MM.1S (cell line): ENCODE results near the gene B4GALT6.

ENCODE experiments used
- DNase-seq: peaks from one replicate; pipeline ENCODE4 v3.0.0-alpha.2; 2015
- H2AFZ ChIP-seq: fragments of 300-600 bp; sonication (generic); 2 replicates; pipeline ENCODE4 v1.6.0; 2016; ENCODE audit warnings: antibody characterized with exemption, low read length
- H3F3A ChIP-seq: fragments of 300-600 bp; sonication (generic); 2 replicates; pipeline ENCODE4 v1.6.1; 2016; ENCODE audit warnings: mild to moderate bottlenecking, antibody characterized with exemption, low read length, moderate library complexity, mixed read lengths; ENCODE audit not compliant: insufficient read depth
- H3K27ac ChIP-seq: fragments of 300-600 bp; sonication (generic); 2 replicates; pipeline ENCODE4 v1.5.1; 2016; ENCODE audit warnings: mild to moderate bottlenecking, low read length
- H3K27me3 ChIP-seq: fragments of 300-600 bp; sonication (generic); replicated peaks from 2 replicates; pipeline ENCODE4 v1.6.0; 2016; ENCODE audit warnings: low read length; ENCODE audit not compliant: insufficient read depth
- H3K36me3 ChIP-seq: fragments of 300-600 bp; sonication (generic); replicated peaks from 2 replicates; pipeline ENCODE4 v1.6.1; 2016; ENCODE audit warnings: mild to moderate bottlenecking, low read length, mixed read lengths; ENCODE audit not compliant: insufficient read depth
- H3K4me1 ChIP-seq: fragments of 300-600 bp; sonication (generic); 2 replicates; pipeline ENCODE4 v1.6.1; 2016; ENCODE audit warnings: low read length, mixed read lengths
- H3K4me2 ChIP-seq: fragments of 300-600 bp; sonication (generic); 2 replicates; pipeline ENCODE4 v1.6.0; 2016; ENCODE audit warnings: low read depth, low read length
- H3K4me3 ChIP-seq: fragments of 300-600 bp; sonication (generic); 2 replicates; pipeline ENCODE4 v1.5.1; 2016; ENCODE audit warnings: low read length, mixed read lengths
- H3K79me2 ChIP-seq: fragments of 300-600 bp; sonication (generic); 2 replicates; pipeline ENCODE4 v1.6.1; 2016; ENCODE audit warnings: mixed run types, low read length, mixed read lengths
- H3K9ac ChIP-seq: fragments of 300-600 bp; sonication (generic); 2 replicates; pipeline ENCODE4 v1.6.1; 2016; ENCODE audit warnings: low read length, mixed read lengths
- H3K9me2 ChIP-seq: fragments of 300-600 bp; sonication (generic); replicated peaks from 2 replicates; pipeline ENCODE4 v1.6.1; 2016; ENCODE audit warnings: mild to moderate bottlenecking, low read length, mixed read lengths; ENCODE audit not compliant: insufficient read depth
- H3K9me3 ChIP-seq: fragments of 300-600 bp; sonication (generic); replicated peaks from 2 replicates; pipeline ENCODE4 v1.6.1; 2016; ENCODE audit warnings: mild to moderate bottlenecking, low read length, mixed read lengths; ENCODE audit not compliant: insufficient read depth
- H4K20me1 ChIP-seq: fragments of 300-600 bp; sonication (generic); 2 replicates; pipeline ENCODE4 v1.6.1; 2016; ENCODE audit warnings: mild to moderate bottlenecking, low read length, moderate library complexity, mixed read lengths; ENCODE audit not compliant: insufficient read depth
- CTCF ChIP-seq: fragments of 300-600 bp; sonication (generic); IDR thresholded peaks from 2 replicates; pipeline ENCODE4 v1.5.1; 2016; ENCODE audit warnings: antibody characterized with exemption, low read length, mixed read lengths
- EZH2 ChIP-seq: fragments of 300-600 bp; sonication (generic); optimal IDR thresholded peaks from 2 replicates; pipeline ENCODE3; 2017; ENCODE audit warnings: low read depth, mild to moderate bottlenecking, antibody characterized with exemption, low read length, mixed read lengths
- EZH2phosphoT487 ChIP-seq: fragments of 300-600 bp; sonication (generic); IDR thresholded peaks from 2 replicates; pipeline ENCODE4 v1.6.1; 2018; ENCODE audit warnings: antibody characterized with exemption, low read length

B4GALT6 gene

GRCh38 chr18:31619291-31619690 lies 65.1 kb downstream of the B4GALT6 start:
- H3K27ac ChIP-seq: no peak overlapping the region
- no peak overlapping the region for H2AFZ ChIP-seq
- H3K79me2 ChIP-seq: no peaks in the 10 kb centered on the region
- H3K4me2 ChIP-seq: no peak overlapping the region
- no peaks in the 10 kb centered on the region for H4K20me1 ChIP-seq
- no peak overlapping the region for H3K9ac ChIP-seq
- no peaks in the 10 kb centered on the region for H3K36me3 ChIP-seq
- H3K9me2 ChIP-seq: no peaks in the 10 kb centered on the region
- no peaks in the 10 kb centered on the region for H3F3A ChIP-seq
- no peaks in the 10 kb centered on the region for H3K4me1 ChIP-seq
- no peaks in the 10 kb centered on the region for H3K9me3 ChIP-seq
- TF ChIP-seq CTCF (no peak), EZH2phosphoT487 (no peak), EZH2 (no peak)
- H3K27me3 ChIP-seq: no peaks in the 10 kb centered on the region
- no peak overlapping the region for H3K4me3 ChIP-seq
- DNase-seq: no peak

GRCh38 chr18:31618801-31619200 lies 65.6 kb downstream of the B4GALT6 start:
- H3K4me3 ChIP-seq: no peak overlapping the region
- no peak overlapping the region for H3K4me2 ChIP-seq
- TF ChIP-seq CTCF (no peak), EZH2phosphoT487 (no peak), EZH2 (no peak)
- no peaks in the 10 kb centered on the region for H4K20me1 ChIP-seq
- no peak overlapping the region for H2AFZ ChIP-seq
- H3K27me3 ChIP-seq: no peaks in the 10 kb centered on the region
- H3K9me2 ChIP-seq: no peaks in the 10 kb centered on the region
- H3K36me3 ChIP-seq: no peaks in the 10 kb centered on the region
- H3K9ac ChIP-seq: no peak overlapping the region
- H3F3A ChIP-seq: no peaks in the 10 kb centered on the region
- H3K27ac ChIP-seq: no peak overlapping the region
- H3K4me1 ChIP-seq: no peaks in the 10 kb centered on the region
- no peak for DNase-seq
- no peaks in the 10 kb centered on the region for H3K9me3 ChIP-seq
- no peaks in the 10 kb centered on the region for H3K79me2 ChIP-seq

GRCh38 chr18:31617031-31617717 lies 67.2 kb downstream of the B4GALT6 start:
- H3F3A ChIP-seq: no peaks in the 10 kb centered on the region
- H3K27ac ChIP-seq: no peak overlapping the region
- H3K4me2 ChIP-seq: no peak overlapping the region
- no peaks in the 10 kb centered on the region for H3K9me2 ChIP-seq
- no peaks in the 10 kb centered on the region for H4K20me1 ChIP-seq
- no peaks in the 10 kb centered on the region for H3K36me3 ChIP-seq
- H2AFZ ChIP-seq: no peak overlapping the region
- DNase-seq: no peak
- no peaks in the 10 kb centered on the region for H3K79me2 ChIP-seq
- TF ChIP-seq CTCF (no peak), EZH2phosphoT487 (no peak), EZH2 (no peak)
- H3K9me3 ChIP-seq: no peaks in the 10 kb centered on the region
- no peak overlapping the region for H3K9ac ChIP-seq
- H3K4me3 ChIP-seq: no peak overlapping the region
- H3K4me1 ChIP-seq: no peaks in the 10 kb centered on the region
- H3K27me3 ChIP-seq: no peaks in the 10 kb centered on the region
